GM21367 (cell line): ENCODE measurements around the gene CCL17.
"Not testable (repeated sequence)": the region's sequence is repeated elsewhere in the genome, so short reads cannot be mapped to it uniquely, and the experiment has no call there.

Experiments
- ATAC-seq: cut with Tn5 transposase; IDR thresholded peaks from one replicate; pipeline ENCODE4 v1.9.1; 2021; ENCODE audit not compliant: unreplicated experiment

The CCL17 gene

GRCh38 chr16:57427824-57428223, 23.3 kb downstream of the CCL17 start:
- ATAC-seq = no peak

DNA sequence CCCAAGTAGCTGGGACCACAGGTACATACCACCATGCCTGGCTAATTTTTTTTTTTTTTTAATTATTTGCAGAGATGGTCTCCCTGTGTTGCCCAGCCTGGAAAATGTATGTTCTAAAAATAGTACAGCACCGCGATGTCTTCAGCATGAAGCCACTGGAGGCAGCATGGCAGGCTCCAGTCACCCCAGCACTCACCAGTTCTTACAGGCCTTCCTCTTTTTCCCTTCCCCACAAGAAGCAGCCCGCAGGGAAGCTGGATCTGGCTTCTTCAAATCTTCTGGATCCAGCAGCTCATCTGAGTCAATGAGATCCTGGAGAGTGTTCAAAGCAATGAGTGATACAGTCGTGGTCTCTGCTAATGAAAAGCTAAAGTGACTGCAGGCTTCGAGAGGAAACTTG, 26.4 kb downstream of the CCL17 start:
- no peak for ATAC-seq

DNA sequence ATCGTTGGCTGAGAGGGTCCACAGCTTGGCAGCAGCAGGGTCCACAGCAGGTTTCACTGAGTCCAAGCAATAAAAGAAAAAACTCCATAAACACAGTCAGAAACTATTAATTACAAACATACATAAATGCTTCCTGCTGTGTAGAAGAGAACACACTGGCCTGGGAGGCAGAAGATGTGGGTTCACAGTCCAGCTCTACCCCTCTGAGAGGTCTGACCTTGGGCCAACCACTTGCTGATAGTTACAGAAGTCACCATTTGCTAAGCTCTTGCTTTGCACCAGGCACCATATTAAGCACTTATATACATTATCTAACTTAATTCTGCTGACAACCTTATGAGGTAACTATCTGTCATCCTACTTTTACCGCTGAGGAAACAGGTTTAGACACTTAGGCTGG, 27.9 kb downstream of the CCL17 start:
- ATAC-seq = no peak

- no peak for ATAC-seq
These were observed 28.4 kb downstream of the CCL17 start for GRCh38 chr16:57432989-57433388.

GRCh38 chr16:57434003-57434402, 29.4 kb downstream of the CCL17 start:
- ATAC-seq = no peak

DNA sequence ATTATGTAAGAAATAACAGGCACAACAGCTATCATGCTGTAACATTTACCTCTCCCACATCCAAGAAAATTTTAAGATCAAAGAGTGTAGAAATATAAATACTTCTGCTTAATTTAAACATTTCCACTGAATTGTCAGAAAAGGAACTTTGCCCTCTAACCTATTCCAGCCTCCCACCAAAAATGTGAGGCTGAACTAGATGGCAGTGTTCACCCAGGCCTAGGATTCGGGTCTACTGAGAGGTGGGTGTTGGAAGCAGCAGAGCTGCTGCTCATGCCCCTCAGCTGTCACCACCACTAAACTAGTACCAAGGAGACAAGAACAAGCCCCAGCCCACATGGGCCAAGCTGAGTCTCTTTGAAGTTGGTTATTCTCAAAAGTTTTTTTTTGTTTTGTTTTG, 31.3 kb downstream of the CCL17 start:
- ATAC-seq = no peak

DNA sequence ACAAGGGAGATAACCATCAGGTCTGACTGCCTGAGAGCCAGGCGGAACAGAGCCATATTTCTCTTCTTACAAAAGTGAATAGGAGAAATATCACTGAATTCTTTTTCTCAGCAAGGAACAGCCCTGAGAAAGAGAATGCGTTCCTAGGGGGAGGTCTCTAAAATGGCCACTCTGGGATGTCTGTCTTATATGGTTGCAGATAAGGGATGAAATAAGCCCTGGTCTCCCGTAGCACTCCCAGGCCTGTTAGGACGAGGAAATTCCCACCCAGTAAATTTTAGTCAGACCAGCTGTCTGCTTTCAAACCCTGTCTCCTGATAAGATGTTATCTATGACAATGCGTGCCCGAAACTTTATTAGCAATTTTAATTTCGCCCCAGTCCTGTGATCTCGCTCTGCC, 35.4 kb downstream of the CCL17 start:
- ATAC-seq = not testable (repeated sequence)

DNA sequence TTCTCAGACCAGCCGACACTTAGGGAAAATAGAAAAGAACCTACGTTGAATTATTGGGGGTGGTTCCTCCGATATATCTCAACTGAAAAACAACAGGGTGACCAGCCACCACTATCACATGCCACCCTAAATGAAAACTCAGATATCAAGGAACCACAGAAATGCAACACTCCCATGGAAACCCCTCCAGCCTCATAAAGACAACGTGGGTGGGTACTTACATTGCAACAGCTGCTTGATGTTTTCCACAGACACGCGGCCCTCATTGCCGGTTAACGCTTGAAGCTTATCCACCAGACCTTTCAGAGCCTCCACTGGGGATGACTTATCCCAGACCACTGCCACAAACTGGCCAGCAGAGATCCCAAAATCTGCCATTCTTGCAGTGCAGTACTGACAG, 36.0 kb downstream of the CCL17 start:
- not testable (repeated sequence) for ATAC-seq

GRCh38 chr16:57444711-57445110, 40.1 kb downstream of the CCL17 start:
- ATAC-seq = no peak

- ATAC-seq = no peak
These were observed 40.9 kb downstream of the CCL17 start for GRCh38 chr16:57445510-57445909.

- ATAC-seq = no peak
These were observed 42.1 kb downstream of the CCL17 start for GRCh38 chr16:57446531-57447185.

DNA sequence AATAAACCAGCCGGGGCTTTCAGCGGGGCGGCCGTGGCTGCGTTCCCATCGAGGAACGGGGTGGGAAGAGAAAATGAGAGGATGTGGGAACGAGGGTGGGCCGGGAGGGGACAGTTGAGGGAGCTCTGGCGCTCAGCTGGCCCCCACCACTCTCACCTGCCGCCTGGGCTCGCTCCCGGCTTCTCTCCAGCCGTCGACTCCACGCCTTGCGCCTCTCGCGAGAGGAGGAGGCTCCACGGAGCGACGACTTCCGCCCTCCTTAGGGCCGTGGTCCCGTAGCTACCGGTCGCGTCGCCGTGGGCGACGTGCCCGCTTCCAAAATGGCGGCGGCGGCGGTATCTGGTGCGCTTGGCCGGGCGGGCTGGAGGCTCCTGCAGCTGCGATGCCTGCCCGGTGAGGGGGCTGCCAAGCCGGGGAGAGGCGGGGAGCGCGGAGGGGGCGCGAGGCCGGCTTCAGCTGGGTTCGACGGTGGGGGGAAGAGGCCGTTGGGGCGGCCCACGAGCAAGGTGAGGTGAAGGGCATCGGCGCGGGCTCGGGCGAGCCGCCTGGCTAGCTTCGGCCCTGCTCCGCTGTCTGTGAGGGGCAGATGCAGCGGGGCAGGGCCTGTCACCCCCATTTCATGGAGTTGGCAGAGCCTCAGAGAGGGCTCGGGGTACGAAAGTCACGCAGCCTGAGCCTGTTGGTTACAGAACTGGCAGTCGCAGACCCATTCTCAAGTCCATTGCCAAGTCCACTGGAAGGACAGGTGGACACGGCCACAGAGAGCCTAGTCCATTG, 42.8 kb downstream of the CCL17 start, which contains the start of the genes CIAPIN1 and COQ9:
Gene CIAPIN1, minus strand, starts transcription at position 200 of the 777 bp plus-strand sequence. CDS start 6,457 bp downstream, outside the sequence.
Gene COQ9, plus strand, starts transcription at position 294 of the 777 bp plus-strand sequence. Its CDS starts 27 bp downstream, at position 321.
- peak; percentile 97 for ATAC-seq

- ATAC-seq = no peak
These were observed 47.5 kb downstream of the CCL17 start for GRCh38 chr16:57452021-57452420.

DNA sequence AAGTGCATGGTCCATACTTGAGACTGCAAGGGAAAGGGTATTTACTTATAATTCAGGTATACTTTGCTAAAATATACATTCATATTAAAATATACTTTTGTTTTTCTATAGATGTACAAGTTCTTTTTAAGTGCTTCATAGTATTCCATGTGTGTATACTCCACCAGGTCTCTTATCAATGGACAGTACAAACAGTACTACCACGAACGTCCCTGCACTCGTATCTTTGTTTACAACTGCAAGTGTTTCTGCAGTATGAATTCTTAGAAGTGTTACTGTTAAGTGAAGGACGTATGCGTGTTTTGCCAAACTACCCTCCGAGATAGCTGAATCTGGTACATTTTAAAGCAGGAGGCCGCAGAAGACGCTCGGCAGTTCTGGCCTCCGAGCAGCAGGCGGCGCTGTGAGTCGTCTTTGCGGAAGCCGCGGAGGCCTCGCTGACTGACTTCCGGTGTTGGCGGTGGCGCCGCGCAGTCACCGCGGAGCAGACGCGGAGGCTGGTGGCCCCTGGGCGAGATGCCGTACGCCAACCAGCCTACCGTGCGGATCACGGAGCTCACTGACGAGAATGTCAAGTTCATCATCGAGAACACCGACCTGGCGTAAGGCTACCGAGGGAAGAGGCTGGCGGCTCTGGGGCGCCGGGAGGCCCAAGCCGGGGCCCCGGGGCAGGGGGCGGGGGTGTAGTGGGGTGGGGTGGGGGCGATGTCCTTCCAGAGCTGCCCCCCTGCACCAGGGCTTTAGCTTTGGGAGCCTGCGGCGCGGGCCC, 57.8 kb downstream of the CCL17 start, which contains the start of gene POLR2C:
Gene POLR2C, plus strand, starts transcription at position 471 of the 769 bp plus-strand sequence. Its CDS starts 46 bp downstream, at position 517.
- peak; percentile 81 for ATAC-seq

- no peak for ATAC-seq
These were observed 58.4 kb downstream of the CCL17 start for GRCh38 chr16:57462978-57463362.

DNA sequence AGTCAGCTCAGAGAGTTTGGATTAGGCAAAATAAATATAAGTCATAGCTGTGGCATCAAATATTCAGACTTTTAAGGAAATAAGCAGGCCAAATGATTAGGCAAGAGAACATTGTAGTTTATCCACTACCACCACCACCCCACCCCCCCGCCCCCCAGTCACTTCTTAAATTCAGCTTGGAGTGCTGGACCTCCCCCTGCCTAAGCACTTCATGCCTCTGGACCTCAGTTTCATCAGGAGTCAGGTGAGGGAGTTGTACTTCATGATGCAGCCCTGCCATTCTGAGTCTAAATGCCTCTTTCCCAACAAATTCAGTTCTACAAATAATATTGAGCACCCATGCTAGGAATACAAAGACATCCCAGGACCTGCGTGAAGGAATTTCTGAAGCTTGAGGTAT, 60.0 kb downstream of the CCL17 start:
- no peak for ATAC-seq
